SK-N-SH treated with all-trans-retinoic acid at 6 μM for 48 hours (cell line): ENCODE data around the gene KLHL3.

Source experiments
- ATAC-seq: fragments of 200-7000 bp; cut with Tn5 transposase; 3 replicates; pipeline ENCODE4 v1.9.1; 2020; ENCODE audit warnings: mild to moderate bottlenecking, moderate library complexity
- ARNTL ChIP-seq: fragments of 450-650 bp; formaldehyde crosslinking; IDR thresholded peaks from 2 replicates; pipeline ENCODE4 v1.5.0; 2020; ENCODE audit warnings: low read depth, mild to moderate bottlenecking, moderate library complexity, borderline replicate concordance
- BACH2 ChIP-seq: fragments of 250-450 bp; sonication (Bioruptor Pico); IDR thresholded peaks from 2 replicates; pipeline ENCODE4 v1.9.0; 2021; ENCODE audit warnings: mild to moderate bottlenecking, borderline replicate concordance
- CSDC2 ChIP-seq: fragments of 250-450 bp; sonication (Bioruptor Pico); IDR thresholded peaks from 2 replicates; pipeline ENCODE4 v1.5.0; 2020; ENCODE audit warnings: mild to moderate bottlenecking, moderate library complexity
- ESRRG ChIP-seq: fragments of 250-450 bp; sonication (Bioruptor Pico); IDR thresholded peaks from 2 replicates; pipeline ENCODE4 v1.6.1; 2021; ENCODE audit warnings: mild to moderate bottlenecking
- ISL1 ChIP-seq: fragments of 250-450 bp; sonication (Bioruptor Pico); IDR thresholded peaks from 2 replicates; pipeline ENCODE4 v2.1.2; 2022; ENCODE audit warnings: mild to moderate bottlenecking, moderate library complexity
- PPARA ChIP-seq: fragments of 250-450 bp; sonication (Bioruptor Pico); IDR thresholded peaks from 2 replicates; pipeline ENCODE4 v1.5.0; 2020; ENCODE audit warnings: mild to moderate bottlenecking, borderline replicate concordance
- RARB ChIP-seq: fragments of 250-450 bp; sonication (Bioruptor Pico); IDR thresholded peaks from 2 replicates; pipeline ENCODE4 v1.8.0; 2021; ENCODE audit warnings: mild to moderate bottlenecking, moderate library complexity
- SNAI2 ChIP-seq: fragments of 250-450 bp; sonication (Bioruptor Pico); IDR thresholded peaks from 2 replicates; pipeline ENCODE4 v1.5.0; 2020; ENCODE audit warnings: mild to moderate bottlenecking, moderate library complexity
- TCF4 ChIP-seq: fragments of 250-450 bp; sonication (Bioruptor Pico); IDR thresholded peaks from 2 replicates; pipeline ENCODE4 v1.8.0; 2021; ENCODE audit warnings: mild to moderate bottlenecking, moderate library complexity, borderline replicate concordance
- ZC3H10 ChIP-seq: fragments of 250-450 bp; sonication (Bioruptor Pico); IDR thresholded peaks from 2 replicates; pipeline ENCODE4 v1.5.1; 2021; ENCODE audit warnings: mild to moderate bottlenecking, moderate library complexity
- ZFP3 ChIP-seq: fragments of 250-450 bp; sonication (Bioruptor Pico); IDR thresholded peaks from 2 replicates; pipeline ENCODE4 v1.5.0; 2020; ENCODE audit warnings: mild to moderate bottlenecking, moderate library complexity
- ZFP30 ChIP-seq: fragments of 450-650 bp; formaldehyde crosslinking; IDR thresholded peaks from 2 replicates; pipeline ENCODE4 v1.5.0; 2022; ENCODE audit warnings: mild to moderate bottlenecking, moderate library complexity
- ZNF565 ChIP-seq: fragments of 450-650 bp; formaldehyde crosslinking; conservative IDR thresholded peaks from 2 replicates; pipeline ENCODE4 v1.5.0; 2020; ENCODE audit warnings: low read depth, mild to moderate bottlenecking, moderate library complexity
- ZNF70 ChIP-seq: fragments of 450-650 bp; formaldehyde crosslinking; IDR thresholded peaks from 2 replicates; pipeline ENCODE4 v1.5.0; 2020; ENCODE audit warnings: mild to moderate bottlenecking, moderate library complexity
- ZNF8 ChIP-seq: fragments of 450-650 bp; formaldehyde crosslinking; IDR thresholded peaks from 2 replicates; pipeline ENCODE4 v1.5.0; 2020; ENCODE audit warnings: mild to moderate bottlenecking, moderate library complexity
- TF ChIP-seq, protein P1 (sequence below): fragments of 250-450 bp; sonication (Bioruptor Pico); IDR thresholded peaks from 2 replicates; pipeline ENCODE4 v1.8.0; 2020; ENCODE audit warnings: mild to moderate bottlenecking, moderate library complexity, borderline replicate concordance
- TF ChIP-seq, protein P2 (sequence below): fragments of 250-450 bp; sonication (Bioruptor Pico); IDR thresholded peaks from 2 replicates; pipeline ENCODE4 v1.5.0; 2020; ENCODE audit warnings: mild to moderate bottlenecking, moderate library complexity
- TF ChIP-seq, protein P3 (sequence below): fragments of 250-450 bp; sonication (Bioruptor Pico); IDR thresholded peaks from 2 replicates; pipeline ENCODE4 v1.5.1; 2021; ENCODE audit warnings: mild to moderate bottlenecking, moderate library complexity
- TF ChIP-seq, protein P4 (sequence below): fragments of 250-450 bp; sonication (Bioruptor Pico); IDR thresholded peaks from 2 replicates; pipeline ENCODE4 v1.8.0; 2021; ENCODE audit warnings: low read depth, mild to moderate bottlenecking, moderate library complexity, borderline replicate concordance

Gene KLHL3

DNA sequence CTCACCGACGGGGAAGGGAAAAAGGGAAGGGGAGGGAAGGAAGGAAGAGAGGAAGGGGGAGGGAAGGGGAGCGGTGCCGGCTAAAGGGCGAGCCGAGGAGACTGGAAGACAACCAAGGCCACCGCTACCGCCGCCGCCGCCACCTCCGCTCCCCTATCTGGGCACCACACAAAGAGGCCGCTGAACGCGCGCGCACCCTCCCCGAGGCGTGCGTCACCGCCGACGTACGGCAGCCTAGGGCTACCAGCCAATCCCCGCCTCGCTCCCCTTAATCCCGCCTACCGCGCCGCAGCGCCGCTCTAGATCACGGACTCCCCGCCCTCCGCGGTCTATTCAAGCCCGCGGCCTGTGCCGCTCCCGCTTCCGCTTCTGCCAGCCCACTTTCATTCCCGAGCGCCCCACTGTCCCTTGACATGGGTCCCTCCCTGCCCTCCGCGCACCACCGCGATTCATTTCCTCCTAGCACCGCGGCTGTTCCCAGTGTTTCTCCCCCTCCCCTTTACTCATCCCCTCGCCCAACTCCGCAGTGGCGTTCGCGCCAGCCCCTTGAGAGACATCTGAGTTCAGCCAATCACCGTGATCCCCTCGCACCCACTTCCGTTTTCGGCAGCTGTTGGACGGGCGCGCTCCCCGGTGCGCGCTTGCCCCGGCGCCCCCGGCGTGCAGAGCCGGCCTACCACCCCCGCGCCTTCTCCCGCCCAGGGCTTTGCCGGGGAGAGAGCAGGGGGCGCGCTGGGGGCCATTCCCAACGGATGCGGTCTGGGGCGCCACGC is 18.5 kb upstream of the KLHL3 start, which contains the start of gene HNRNPA0:
TSS of gene HNRNPA0 (minus strand) at position 176 of the 773 bp plus-strand sequence. CDS start 297 bp downstream, outside the sequence.
- TF ChIP-seq ESRRG (CRISPR knock-in tag) (no peak), ZFP3 (CRISPR knock-in tag) (0 out of 2 replicates have a peak, but pooled peaks have one; percentile 7), ZNF565 (CRISPR knock-in tag) (no peak), ZNF8 (CRISPR knock-in tag) (no peak), ZFP30 (CRISPR knock-in tag) (no peak)
- TF ChIP-seq, protein P1, sequence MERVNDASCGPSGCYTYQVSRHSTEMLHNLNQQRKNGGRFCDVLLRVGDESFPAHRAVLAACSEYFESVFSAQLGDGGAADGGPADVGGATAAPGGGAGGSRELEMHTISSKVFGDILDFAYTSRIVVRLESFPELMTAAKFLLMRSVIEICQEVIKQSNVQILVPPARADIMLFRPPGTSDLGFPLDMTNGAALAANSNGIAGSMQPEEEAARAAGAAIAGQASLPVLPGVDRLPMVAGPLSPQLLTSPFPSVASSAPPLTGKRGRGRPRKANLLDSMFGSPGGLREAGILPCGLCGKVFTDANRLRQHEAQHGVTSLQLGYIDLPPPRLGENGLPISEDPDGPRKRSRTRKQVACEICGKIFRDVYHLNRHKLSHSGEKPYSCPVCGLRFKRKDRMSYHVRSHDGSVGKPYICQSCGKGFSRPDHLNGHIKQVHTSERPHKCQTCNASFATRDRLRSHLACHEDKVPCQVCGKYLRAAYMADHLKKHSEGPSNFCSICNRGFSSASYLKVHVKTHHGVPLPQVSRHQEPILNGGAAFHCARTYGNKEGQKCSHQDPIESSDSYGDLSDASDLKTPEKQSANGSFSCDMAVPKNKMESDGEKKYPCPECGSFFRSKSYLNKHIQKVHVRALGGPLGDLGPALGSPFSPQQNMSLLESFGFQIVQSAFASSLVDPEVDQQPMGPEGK (CRISPR knock-in tag) = peak; percentile 89; the same call in 1 of the 2 replicates

DNA sequence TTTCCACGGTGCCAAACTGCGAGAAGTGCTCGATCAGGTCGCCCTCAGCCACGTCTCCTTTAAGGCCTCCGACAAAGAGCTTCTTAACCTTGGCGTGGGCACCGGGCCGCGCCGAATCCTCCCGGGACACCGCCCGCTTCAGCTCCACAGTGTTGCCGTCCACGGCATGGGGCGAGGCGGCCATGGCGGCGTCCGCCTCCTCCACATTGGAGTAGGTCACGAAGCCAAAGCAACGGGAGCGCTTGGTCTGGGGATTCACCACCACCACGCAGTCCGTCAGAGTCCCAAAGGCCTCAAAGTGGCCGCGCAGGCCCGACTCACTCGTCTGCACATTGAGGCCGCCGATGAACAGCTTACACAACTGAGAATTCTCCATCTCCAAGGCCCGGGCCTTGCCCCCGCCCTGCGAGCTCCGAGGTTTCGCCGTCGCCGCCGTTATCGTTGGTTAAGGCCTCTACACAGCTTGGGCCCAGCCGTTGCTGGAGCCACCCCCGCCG is 17.9 kb upstream of the KLHL3 start:
- TF ChIP-seq ARNTL (CRISPR knock-in tag) = no peak
- no peak for TF ChIP-seq ZNF8 (CRISPR knock-in tag)
- no peak for TF ChIP-seq ESRRG (CRISPR knock-in tag)
- TF ChIP-seq ZNF70 (CRISPR knock-in tag) = no peak
- TF ChIP-seq, all 23 proteins: peak for 0
- ATAC-seq = peak; percentile 32

More for the DNA sequence above, 18.5 kb upstream of the KLHL3 start, which contains the start of gene HNRNPA0:
- peak; percentile 92 for ATAC-seq

DNA sequence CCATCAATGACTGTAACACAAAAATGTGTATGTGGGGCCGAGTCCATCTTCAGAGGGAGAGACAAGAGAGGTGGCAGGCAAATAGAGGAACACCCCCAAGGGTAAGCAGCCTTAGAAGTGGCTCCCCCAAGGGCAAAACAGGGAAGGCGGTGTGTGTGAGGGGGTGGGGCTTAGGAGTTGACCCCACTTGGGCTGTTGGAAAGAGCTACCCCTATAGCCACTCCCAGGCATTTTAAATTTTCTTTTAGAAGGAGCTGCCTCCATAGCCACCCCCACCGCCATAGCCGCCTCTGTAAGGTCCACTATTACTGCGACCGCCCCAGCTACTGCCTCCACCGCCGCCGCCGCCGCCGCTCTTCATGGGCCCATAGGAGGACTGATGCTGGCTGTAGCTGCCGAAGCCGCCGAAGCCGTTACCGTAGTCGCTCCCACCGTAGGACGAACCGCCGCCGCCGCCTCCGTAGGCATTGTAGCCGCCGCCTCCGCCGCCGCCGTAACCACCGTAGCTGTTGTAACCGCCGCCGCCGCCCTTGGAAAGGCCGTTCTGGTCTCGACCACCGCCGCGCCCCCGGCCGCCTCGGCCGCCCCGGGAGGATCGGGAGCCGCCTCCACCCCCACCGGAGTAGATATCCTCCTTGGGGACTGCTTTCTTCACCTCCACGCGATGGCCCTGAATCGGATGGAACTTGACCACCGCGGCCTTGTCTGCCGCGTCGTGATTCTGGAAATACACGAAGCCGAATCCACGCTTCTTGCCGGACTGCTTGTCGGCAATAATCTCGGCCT is 17.2 kb upstream of the KLHL3 start:
- ATAC-seq = peak; percentile 0; the same call in 2 of the 3 replicates
- TF ChIP-seq, protein P1 (CRISPR knock-in tag) = 0 out of 2 replicates have a peak, but pooled peaks have one; percentile 44
- no peak for TF ChIP-seq CSDC2 (CRISPR knock-in tag)

DNA sequence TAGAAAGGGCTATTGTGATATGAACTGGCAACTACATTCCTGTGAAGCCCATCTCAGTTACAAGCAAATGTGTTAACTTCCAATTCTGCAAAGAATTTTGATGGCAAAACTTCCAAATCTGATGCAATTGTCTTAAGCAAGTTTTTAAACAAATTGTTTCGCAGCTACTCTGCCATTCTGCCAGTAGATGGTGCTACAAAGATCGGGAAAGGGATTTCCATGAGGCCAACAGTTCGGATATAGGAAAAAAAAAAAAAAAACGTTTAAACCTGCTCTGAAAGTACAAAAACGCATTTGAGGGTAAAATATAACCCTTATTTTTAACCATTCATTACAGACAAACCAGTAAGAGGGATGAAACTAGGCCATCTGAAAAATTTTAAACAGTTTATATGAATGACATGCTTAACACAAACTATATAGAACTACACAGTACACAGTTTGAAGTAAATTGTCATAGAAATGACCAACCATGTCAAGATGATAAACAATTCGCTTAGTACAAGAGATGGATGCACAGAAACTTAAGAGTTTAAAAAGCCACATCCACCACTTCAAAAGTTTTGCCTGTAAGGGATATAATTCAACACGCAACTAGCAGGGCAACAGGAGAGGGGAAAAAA is 16.1 kb upstream of the KLHL3 start:
- TF ChIP-seq TCF4 (CRISPR knock-in tag) (no peak), ZNF565 (CRISPR knock-in tag) (no peak), PPARA (no peak), BACH2 (CRISPR knock-in tag) (no peak), ESRRG (CRISPR knock-in tag) (no peak), SNAI2 (no peak), ZNF8 (CRISPR knock-in tag) (no peak), ISL1 (CRISPR knock-in tag) (no peak), ARNTL (CRISPR knock-in tag) (no peak), ZFP3 (CRISPR knock-in tag) (no peak), ZC3H10 (CRISPR knock-in tag) (no peak), RARB (CRISPR knock-in tag) (no peak)
- TF ChIP-seq, protein P2, sequence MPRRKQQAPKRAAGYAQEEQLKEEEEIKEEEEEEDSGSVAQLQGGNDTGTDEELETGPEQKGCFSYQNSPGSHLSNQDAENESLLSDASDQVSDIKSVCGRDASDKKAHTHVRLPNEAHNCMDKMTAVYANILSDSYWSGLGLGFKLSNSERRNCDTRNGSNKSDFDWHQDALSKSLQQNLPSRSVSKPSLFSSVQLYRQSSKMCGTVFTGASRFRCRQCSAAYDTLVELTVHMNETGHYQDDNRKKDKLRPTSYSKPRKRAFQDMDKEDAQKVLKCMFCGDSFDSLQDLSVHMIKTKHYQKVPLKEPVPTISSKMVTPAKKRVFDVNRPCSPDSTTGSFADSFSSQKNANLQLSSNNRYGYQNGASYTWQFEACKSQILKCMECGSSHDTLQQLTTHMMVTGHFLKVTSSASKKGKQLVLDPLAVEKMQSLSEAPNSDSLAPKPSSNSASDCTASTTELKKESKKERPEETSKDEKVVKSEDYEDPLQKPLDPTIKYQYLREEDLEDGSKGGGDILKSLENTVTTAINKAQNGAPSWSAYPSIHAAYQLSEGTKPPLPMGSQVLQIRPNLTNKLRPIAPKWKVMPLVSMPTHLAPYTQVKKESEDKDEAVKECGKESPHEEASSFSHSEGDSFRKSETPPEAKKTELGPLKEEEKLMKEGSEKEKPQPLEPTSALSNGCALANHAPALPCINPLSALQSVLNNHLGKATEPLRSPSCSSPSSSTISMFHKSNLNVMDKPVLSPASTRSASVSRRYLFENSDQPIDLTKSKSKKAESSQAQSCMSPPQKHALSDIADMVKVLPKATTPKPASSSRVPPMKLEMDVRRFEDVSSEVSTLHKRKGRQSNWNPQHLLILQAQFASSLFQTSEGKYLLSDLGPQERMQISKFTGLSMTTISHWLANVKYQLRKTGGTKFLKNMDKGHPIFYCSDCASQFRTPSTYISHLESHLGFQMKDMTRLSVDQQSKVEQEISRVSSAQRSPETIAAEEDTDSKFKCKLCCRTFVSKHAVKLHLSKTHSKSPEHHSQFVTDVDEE (CRISPR knock-in tag) = no peak
- TF ChIP-seq, protein P3, sequence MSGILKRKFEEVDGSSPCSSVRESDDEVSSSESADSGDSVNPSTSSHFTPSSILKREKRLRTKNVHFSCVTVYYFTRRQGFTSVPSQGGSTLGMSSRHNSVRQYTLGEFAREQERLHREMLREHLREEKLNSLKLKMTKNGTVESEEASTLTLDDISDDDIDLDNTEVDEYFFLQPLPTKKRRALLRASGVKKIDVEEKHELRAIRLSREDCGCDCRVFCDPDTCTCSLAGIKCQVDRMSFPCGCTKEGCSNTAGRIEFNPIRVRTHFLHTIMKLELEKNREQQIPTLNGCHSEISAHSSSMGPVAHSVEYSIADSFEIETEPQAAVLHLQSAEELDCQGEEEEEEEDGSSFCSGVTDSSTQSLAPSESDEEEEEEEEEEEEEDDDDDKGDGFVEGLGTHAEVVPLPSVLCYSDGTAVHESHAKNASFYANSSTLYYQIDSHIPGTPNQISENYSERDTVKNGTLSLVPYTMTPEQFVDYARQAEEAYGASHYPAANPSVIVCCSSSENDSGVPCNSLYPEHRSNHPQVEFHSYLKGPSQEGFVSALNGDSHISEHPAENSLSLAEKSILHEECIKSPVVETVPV (CRISPR knock-in tag) = no peak
- TF ChIP-seq, protein P4, sequence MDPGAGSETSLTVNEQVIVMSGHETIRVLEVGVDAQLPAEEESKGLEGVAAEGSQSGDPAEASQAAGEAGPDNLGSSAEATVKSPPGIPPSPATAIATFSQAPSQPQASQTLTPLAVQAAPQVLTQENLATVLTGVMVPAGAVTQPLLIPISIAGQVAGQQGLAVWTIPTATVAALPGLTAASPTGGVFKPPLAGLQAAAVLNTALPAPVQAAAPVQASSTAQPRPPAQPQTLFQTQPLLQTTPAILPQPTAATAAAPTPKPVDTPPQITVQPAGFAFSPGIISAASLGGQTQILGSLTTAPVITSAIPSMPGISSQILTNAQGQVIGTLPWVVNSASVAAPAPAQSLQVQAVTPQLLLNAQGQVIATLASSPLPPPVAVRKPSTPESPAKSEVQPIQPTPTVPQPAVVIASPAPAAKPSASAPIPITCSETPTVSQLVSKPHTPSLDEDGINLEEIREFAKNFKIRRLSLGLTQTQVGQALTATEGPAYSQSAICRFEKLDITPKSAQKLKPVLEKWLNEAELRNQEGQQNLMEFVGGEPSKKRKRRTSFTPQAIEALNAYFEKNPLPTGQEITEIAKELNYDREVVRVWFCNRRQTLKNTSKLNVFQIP (CRISPR knock-in tag) = no peak
- ATAC-seq = no peak
